Naive B cell (primary cell): ENCODE results near the gene KNL1. TPM values are rescaled to one million over a fixed set of nuclear protein-coding genes. Genes with fewer than 3 reads are reported as not detected.

Source experiments
- ATAC-seq, 2 donors: fragments of 150-1000 bp; cut with Tn5 transposase; 2 replicates each; pipeline ENCODE4 v1.10.0; 2021; ENCODE audit warnings: low read depth in 2 of 2, mild to moderate bottlenecking in 2 of 2, moderate library complexity in 2 of 2
- DNase-seq: peaks from one replicate; pipeline ENCODE4 v3.0.0; 2022
- H3K27ac Mint-ChIP-seq, 6 donors: one replicate each; pipeline ENCODE4 v1.8.0; 2020 to 2022; ENCODE audit warnings: mild to moderate bottlenecking in 6 of 6, mixed read lengths in 6 of 6, moderate library complexity in 5 of 6, inconsistent platforms in 2 of 6
- H3K27me3 Mint-ChIP-seq, 3 donors: one replicate each; pipeline ENCODE4 v1.8.0; 2021 to 2022; ENCODE audit warnings: mixed read lengths in 3 of 3, mild to moderate bottlenecking in 1 of 3
- H3K36me3 Mint-ChIP-seq, 2 donors: one replicate each; pipeline ENCODE4 v1.8.0; 2020 to 2022; ENCODE audit warnings: mixed read lengths in 2 of 2, inconsistent platforms in 1 of 2, mild to moderate bottlenecking in 1 of 2
- H3K4me1 Mint-ChIP-seq, 3 donors: one replicate each; pipeline ENCODE4 v1.8.0; 2020 to 2022; ENCODE audit warnings: mixed read lengths in 3 of 3, inconsistent platforms in 1 of 3, mild to moderate bottlenecking in 1 of 3, moderate library complexity in 1 of 3
- H3K4me3 Mint-ChIP-seq, 8 donors: one replicate each; pipeline ENCODE4 v1.8.0; 2020 to 2022; ENCODE audit warnings: mild to moderate bottlenecking in 8 of 8, mixed read lengths in 8 of 8, moderate library complexity in 8 of 8, inconsistent platforms in 2 of 8
- H3K9me3 Mint-ChIP-seq, 7 donors: one replicate each; pipeline ENCODE4 v1.8.0; 2020 to 2022; ENCODE audit warnings: mixed read lengths in 7 of 7, mild to moderate bottlenecking in 5 of 7, inconsistent platforms in 2 of 7, moderate library complexity in 1 of 7
- polyA plus RNA-seq, 6 donors: library from polyadenylated mRNA; unstranded; fragments of 300-500 nt; fragmentation: Illumina TruSeq; gene quantifications; one replicate each; pipeline ENCODE4 v1.2.3, GENCODE V29; 2021; ENCODE audit warnings: low read depth in 6 of 6

KNL1 gene
- polyA plus RNA-seq, 6 donors from 2014 or later: 0.96 to 2.1 (median 1.5) TPM

DNA sequence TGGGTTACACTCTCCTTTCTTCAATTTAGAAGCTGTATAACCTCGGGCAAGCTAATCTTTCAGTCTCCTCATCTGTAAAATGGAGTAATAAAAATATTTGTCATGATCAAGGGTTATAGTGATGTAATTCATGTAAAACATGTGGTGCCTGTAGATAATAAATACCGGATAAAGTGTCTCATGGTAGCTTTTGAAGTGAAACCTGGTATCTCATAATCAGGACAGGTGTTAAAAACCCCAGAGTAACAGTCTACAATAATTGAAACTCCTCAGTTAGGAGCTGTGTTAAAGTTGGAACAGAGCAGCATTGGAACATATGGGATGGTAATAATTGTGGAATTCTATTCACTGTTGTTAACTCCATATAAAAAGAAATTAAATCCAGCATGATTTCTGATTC lies 884 bp upstream of the KNL1 start:
- H3K4me3 Mint-ChIP-seq: peak overlapping the region in 7 of 8 donors; percentile 35 to 99 (median 95)

GRCh38 chr15:40594429-40594836 lies 384 bp downstream of the KNL1 start:
- H3K36me3 Mint-ChIP-seq: no peaks in the 10 kb centered on the region
- H3K27me3 Mint-ChIP-seq: no peaks in the 10 kb centered on the region
- peak overlapping the region; percentile 51 to 100 (median 99) for H3K27ac Mint-ChIP-seq
- DNase-seq (no peak), ATAC-seq (peak; percentile 44 to 51)
- peaks cover 12 to 31% (median 14%) of the 10 kb centered on the region in 3 donors for H3K4me1 Mint-ChIP-seq
- peak overlapping the region; percentile 83 to 99 (median 96) for H3K4me3 Mint-ChIP-seq
- H3K9me3 Mint-ChIP-seq: no peaks in the 10 kb centered on the region

More for the DNA sequence above, 884 bp upstream of the KNL1 start:
- no peak for DNase-seq
- peaks cover 13 to 33% (median 14%) of the 10 kb centered on the region in 3 donors for H3K4me1 Mint-ChIP-seq
- H3K27me3 Mint-ChIP-seq: no peaks in the 10 kb centered on the region
- no peak for ATAC-seq
- no peaks in the 10 kb centered on the region for H3K9me3 Mint-ChIP-seq
- H3K36me3 Mint-ChIP-seq: no peaks in the 10 kb centered on the region
- peak overlapping the region in 5 of 6 donors; percentile 15 to 100 (median 99) for H3K27ac Mint-ChIP-seq

DNA sequence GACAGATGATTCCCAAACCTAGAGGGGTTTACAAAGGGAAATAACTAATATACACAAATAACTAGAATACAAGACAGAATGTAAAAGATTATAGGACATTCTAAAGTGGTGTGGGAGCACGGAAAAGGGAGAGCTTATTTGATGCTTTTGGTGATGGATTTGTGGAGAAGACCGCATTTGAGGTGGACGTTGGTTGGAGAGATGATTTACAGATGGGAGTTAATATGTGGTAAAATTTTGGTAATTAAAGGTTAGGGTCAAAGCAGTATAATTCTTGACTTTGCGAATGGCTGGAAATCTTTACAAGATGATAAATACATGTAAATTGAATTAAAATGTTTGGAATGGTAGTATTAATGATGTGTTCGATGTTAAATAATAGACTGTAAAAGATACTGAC lies 1.2 kb downstream of the KNL1 start:
- Mint-ChIP-seq H3K27ac (peak overlapping the region in 5 of 6 donors; percentile 5 to 99 (median 27)), H3K27me3 (no peaks in the 10 kb centered on the region), H3K4me1 (peaks cover 4 to 23% (median 9%) of the 10 kb centered on the region in 3 donors), H3K36me3 (no peaks in the 10 kb centered on the region), H3K4me3 (peak overlapping the region; percentile 83 to 99 (median 96)), H3K9me3 (no peaks in the 10 kb centered on the region)
- no peak for DNase-seq
- ATAC-seq: no peak

DNA sequence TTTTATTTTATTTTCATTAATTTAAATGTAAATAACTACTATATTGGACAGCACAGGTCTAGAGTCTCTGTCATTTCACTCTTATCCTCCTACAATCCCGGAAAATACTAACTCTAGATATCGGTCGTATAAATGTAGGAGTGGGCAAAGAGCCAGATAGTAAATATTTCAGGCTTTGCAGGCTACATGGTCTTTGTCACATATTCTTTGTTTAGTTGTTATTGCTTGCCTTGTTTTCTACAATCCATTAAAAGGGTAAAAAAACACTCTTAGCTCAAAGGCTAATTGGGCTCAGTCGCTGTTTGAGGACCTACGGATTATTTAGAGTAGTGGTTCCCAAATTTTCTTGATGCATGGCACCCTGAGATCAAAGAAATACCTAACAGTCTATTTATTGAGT lies 1.7 kb downstream of the KNL1 start:
- H3K4me3 Mint-ChIP-seq: peak overlapping the region in 1 of 8 donors; percentile 96
- DNase-seq (no peak), ATAC-seq (no peak)
- no peaks in the 10 kb centered on the region for H3K9me3 Mint-ChIP-seq
- no peaks in the 10 kb centered on the region for H3K27me3 Mint-ChIP-seq
- H3K27ac Mint-ChIP-seq: no peak overlapping the region
- H3K4me1 Mint-ChIP-seq: peaks cover 0 to 17% (median 4%) of the 10 kb centered on the region in 3 donors
- no peaks in the 10 kb centered on the region for H3K36me3 Mint-ChIP-seq

- H3K4me1 Mint-ChIP-seq: peaks cover 0 to 17% (median 4%) of the 10 kb centered on the region in 3 donors
- H3K27ac Mint-ChIP-seq: no peak overlapping the region
- DNase-seq: no peak
- peak overlapping the region in 1 of 8 donors; percentile 27 for H3K4me3 Mint-ChIP-seq
- no peak for ATAC-seq
- no peaks in the 10 kb centered on the region for H3K36me3 Mint-ChIP-seq
- H3K27me3 Mint-ChIP-seq: no peaks in the 10 kb centered on the region
- no peaks in the 10 kb centered on the region for H3K9me3 Mint-ChIP-seq
These were observed 3.0 kb downstream of the KNL1 start for GRCh38 chr15:40597024-40597423.

DNA sequence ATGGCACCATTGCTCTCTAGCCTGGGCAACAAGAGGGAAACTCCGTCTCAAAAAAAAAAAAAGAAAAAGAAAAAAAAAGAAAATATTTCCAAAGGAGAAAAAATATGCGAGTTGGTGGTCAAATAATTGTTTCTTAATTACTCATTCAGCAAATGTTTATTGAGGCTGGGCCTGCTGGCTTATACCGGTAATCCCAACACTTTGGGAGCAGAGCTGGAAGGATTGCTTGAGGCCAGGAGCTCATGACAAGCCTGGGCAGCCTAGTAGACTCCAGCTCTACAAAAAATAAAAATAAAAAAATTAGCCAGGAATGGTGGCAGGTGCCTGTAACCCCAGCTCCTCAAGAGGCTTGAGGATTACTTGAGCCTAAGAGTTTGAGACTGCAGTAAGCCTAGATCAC lies 4.1 kb downstream of the KNL1 start:
- ATAC-seq (no peak), DNase-seq (no peak)
- Mint-ChIP-seq H3K4me3 (no peak overlapping the region), H3K27ac (no peak overlapping the region), H3K4me1 (peaks cover 0 to 13% (median 4%) of the 10 kb centered on the region in 3 donors), H3K9me3 (no peaks in the 10 kb centered on the region), H3K27me3 (no peaks in the 10 kb centered on the region), H3K36me3 (no peaks in the 10 kb centered on the region)

DNA sequence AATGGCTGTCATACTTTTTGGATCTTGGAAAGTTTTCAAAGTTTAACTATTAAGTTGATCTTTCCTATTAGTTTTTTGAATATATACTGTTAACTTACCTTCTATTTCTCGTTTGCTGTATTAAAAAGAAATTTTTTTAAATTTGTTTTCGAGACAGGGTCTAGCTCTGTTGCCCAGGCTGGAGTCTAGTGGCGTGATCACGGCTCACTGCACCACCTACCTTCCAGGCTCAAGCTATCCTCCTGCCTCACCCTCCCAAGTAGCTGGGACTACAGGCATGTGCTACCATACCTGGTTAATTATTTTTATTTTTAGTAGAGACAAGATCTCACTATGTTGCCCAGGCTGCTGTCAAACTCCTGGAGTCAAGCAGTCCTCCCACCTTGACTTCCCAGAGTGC lies 4.6 kb downstream of the KNL1 start:
- H3K4me3 Mint-ChIP-seq: no peak overlapping the region
- ATAC-seq: no peak

GRCh38 chr15:40600956-40601355 lies 6.9 kb downstream of the KNL1 start:
- ATAC-seq (no peak), DNase-seq (no peak)
- Mint-ChIP-seq H3K9me3 (no peaks in the 10 kb centered on the region), H3K27ac (no peak overlapping the region), H3K36me3 (no peaks in the 10 kb centered on the region), H3K27me3 (no peaks in the 10 kb centered on the region), H3K4me3 (no peak overlapping the region), H3K4me1 (no peaks in the 10 kb centered on the region)

More for the DNA sequence above, 4.6 kb downstream of the KNL1 start:
- peaks cover 0 to 11% (median 4%) of the 10 kb centered on the region in 3 donors for H3K4me1 Mint-ChIP-seq
- no peaks in the 10 kb centered on the region for H3K9me3 Mint-ChIP-seq
- no peaks in the 10 kb centered on the region for H3K27me3 Mint-ChIP-seq
- no peaks in the 10 kb centered on the region for H3K36me3 Mint-ChIP-seq
- H3K27ac Mint-ChIP-seq: no peak overlapping the region
- DNase-seq: no peak

DNA sequence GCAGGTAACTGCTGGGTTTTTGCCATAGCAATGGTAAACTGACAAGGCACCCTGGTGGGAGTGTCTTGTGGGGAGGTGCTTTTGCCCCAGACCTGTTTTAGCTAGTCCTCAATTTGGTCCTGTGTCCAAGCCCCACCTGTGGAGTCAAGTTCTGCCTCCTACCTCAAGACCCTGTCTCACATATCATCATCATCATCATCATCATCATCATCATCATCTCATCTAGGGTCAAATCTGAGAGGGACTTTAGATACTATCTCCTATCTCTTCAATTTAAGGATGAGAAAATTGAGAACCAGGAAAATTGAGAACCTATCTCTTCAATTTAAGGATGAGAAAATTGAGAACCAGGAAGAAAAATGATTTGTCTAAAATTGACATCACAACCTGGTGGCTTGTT lies 9.9 kb downstream of the KNL1 start:
- H3K9me3 Mint-ChIP-seq: no peaks in the 10 kb centered on the region
- H3K27me3 Mint-ChIP-seq: no peaks in the 10 kb centered on the region
- DNase-seq (no peak), ATAC-seq (no peak)
- no peak overlapping the region for H3K27ac Mint-ChIP-seq
- no peaks in the 10 kb centered on the region for H3K36me3 Mint-ChIP-seq
- no peaks in the 10 kb centered on the region for H3K4me1 Mint-ChIP-seq
- no peak overlapping the region for H3K4me3 Mint-ChIP-seq

DNA sequence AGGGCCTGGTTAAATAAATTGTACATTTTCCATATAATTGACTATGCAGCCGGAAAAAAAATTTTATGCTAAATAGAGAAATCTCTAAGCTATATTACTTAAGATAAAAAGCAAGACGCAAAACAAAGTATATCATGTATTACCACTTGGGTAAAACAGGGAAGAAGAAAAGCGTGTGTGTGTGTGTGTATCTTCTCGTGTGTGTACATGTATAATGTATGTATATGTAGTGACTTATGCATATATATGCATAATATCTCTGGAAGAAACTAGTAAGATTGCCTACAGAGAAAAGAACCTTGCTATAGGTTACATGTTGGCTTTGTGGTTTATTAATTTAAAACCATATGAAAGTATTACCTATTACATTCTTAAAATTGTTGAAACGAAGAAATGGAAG lies 19.0 kb downstream of the KNL1 start:
- Mint-ChIP-seq H3K4me3 (no peak overlapping the region), H3K4me1 (peaks cover 0 to 3% (median 2%) of the 10 kb centered on the region in 3 donors), H3K27ac (peak overlapping the region in 1 of 6 donors; percentile 21), H3K9me3 (no peaks in the 10 kb centered on the region), H3K27me3 (no peaks in the 10 kb centered on the region), H3K36me3 (no peaks in the 10 kb centered on the region)
- ATAC-seq: no peak
- no peak for DNase-seq

GRCh38 chr15:40618023-40618422 lies 24.0 kb downstream of the KNL1 start:
- DNase-seq: no peak
- ATAC-seq: no peak
- Mint-ChIP-seq H3K27me3 (no peaks in the 10 kb centered on the region), H3K4me3 (no peak overlapping the region), H3K36me3 (peaks cover 0 to 6% of the 10 kb centered on the region in 2 donors), H3K27ac (peak overlapping the region in 2 of 6 donors; percentile 3 to 23), H3K4me1 (peaks cover 0 to 4% (median 3%) of the 10 kb centered on the region in 3 donors), H3K9me3 (no peaks in the 10 kb centered on the region)

- Mint-ChIP-seq H3K27ac (no peak overlapping the region), H3K9me3 (no peaks in the 10 kb centered on the region), H3K27me3 (no peaks in the 10 kb centered on the region), H3K36me3 (peaks cover 0 to 6% of the 10 kb centered on the region in 2 donors), H3K4me1 (peaks cover 0 to 4% (median 3%) of the 10 kb centered on the region in 3 donors), H3K4me3 (no peak overlapping the region)
- DNase-seq (no peak), ATAC-seq (no peak)
These were observed 24.9 kb downstream of the KNL1 start for GRCh38 chr15:40618906-40619305.

- Mint-ChIP-seq H3K27me3 (no peaks in the 10 kb centered on the region), H3K4me3 (no peak overlapping the region), H3K27ac (peak overlapping the region in 1 of 6 donors; percentile 34), H3K36me3 (peaks cover 0 to 6% of the 10 kb centered on the region in 2 donors), H3K4me1 (no peaks in the 10 kb centered on the region), H3K9me3 (no peaks in the 10 kb centered on the region)
- ATAC-seq: no peak
- no peak for DNase-seq
These were observed 29.3 kb downstream of the KNL1 start for GRCh38 chr15:40623361-40623760.

GRCh38 chr15:40630313-40630712 lies 36.3 kb downstream of the KNL1 start:
- no peak for DNase-seq
- Mint-ChIP-seq H3K27ac (no peak overlapping the region), H3K9me3 (no peaks in the 10 kb centered on the region), H3K27me3 (no peaks in the 10 kb centered on the region), H3K36me3 (no peaks in the 10 kb centered on the region), H3K4me3 (no peak overlapping the region), H3K4me1 (no peaks in the 10 kb centered on the region)
- ATAC-seq: no peak

DNA sequence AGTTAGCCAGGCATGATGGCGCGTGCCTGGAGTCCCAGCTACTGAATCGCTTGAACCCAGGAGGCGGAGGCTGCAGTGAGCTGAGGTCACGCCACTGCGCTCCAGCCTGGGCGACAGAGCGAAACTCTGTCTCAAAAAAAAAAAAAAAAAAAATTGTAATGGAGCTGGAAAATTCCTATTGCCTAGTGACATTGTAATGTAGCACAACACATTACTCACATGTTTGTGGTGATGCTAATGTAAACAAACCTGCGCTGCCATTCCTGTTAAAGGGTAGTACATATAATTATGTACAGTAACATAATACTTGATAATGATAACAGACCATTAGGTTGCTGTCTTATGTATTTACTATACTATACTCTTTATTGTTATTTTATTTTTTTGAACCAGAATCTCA lies 39.1 kb downstream of the KNL1 start:
- no peaks in the 10 kb centered on the region for H3K27me3 Mint-ChIP-seq
- no peak overlapping the region for H3K27ac Mint-ChIP-seq
- no peaks in the 10 kb centered on the region for H3K9me3 Mint-ChIP-seq
- H3K4me1 Mint-ChIP-seq: no peaks in the 10 kb centered on the region
- ATAC-seq (no peak), DNase-seq (no peak)
- no peaks in the 10 kb centered on the region for H3K36me3 Mint-ChIP-seq
- no peak overlapping the region for H3K4me3 Mint-ChIP-seq
